K562 (cell line): Measurements from ENCODE around the gene SHLD1. TPM values are rescaled to one million over a fixed set of nuclear protein-coding genes. Genes with fewer than 3 reads are reported as not detected.

Source experiments
- ATAC-seq: fragments of 200-7000 bp; cut with Tn5 transposase; 3 replicates; pipeline ENCODE4 v1.9.1; 2020; ENCODE audit warnings: moderate library complexity
- BruUV-seq: library from RNA; stranded (reverse); fragments of 400-500 nt; replicated peaks from 2 replicates; lab custom pipeline; 2021; lab: Mats Ljungman, UMichigan
- CTCF ChIA-PET: fragments of 300-600 bp; formaldehyde crosslinking; extraction: SDS; loops from one replicate; lab custom pipeline; 2021; ENCODE audit warnings: low intra/inter-chr PET ratio; lab: Yijun Ruan, JAX
- POLR2A ChIA-PET: fragments of 300-600, 350-650 bp; sonication (Branson Sonifier 250); formaldehyde crosslinking; extraction: SDS; loops from one replicate; lab custom pipeline; 2021; ENCODE audit warnings: antibody characterized with exemption, inconsistent platforms; lab: Yijun Ruan, JAX
- DNase-seq, 4 experiments: peaks; one replicate each; pipeline versions ENCODE4 v3.0.0 to v3.0.0-alpha.2; 2011 to 2018; ENCODE audit warnings: low spot score in 3 of 4, mixed read lengths in 3 of 4; ENCODE audit errors: extremely low read depth in 1 of 4
- FAIRE-seq: peaks from 2 replicates; lab custom pipeline; 2011; peaks lifted over from hg19 to GRCh38; lab: Jason Lieb, UNC
- H2AFZ ChIP-seq: 2 replicates; pipeline ENCODE4 v1.6.0; 2011; ENCODE audit warnings: low read depth, low read length, control low read depth, inconsistent platforms
- H3K27ac ChIP-seq: fragments of 200-600 bp; 3 replicates; pipeline ENCODE4 v1.8.0; 2011; ENCODE audit warnings: low read depth, mild to moderate bottlenecking, control low read depth, inconsistent platforms, low read length, moderate library complexity, mixed read lengths; ENCODE audit errors: extremely low read depth
- H3K27me3 ChIP-seq, 2 experiments: fragments of 300-600 bp in 1 of 2; 2 replicates in 1 of 2; 3 replicates in 1 of 2; pipeline versions ENCODE4 v1.6.0 to v1.8.0; 2011; ENCODE audit warnings: inconsistent platforms in 2 of 2, low read length in 2 of 2, mild to moderate bottlenecking in 1 of 2, mixed read lengths in 1 of 2, moderate library complexity in 1 of 2; ENCODE audit not compliant: control insufficient read depth in 2 of 2, insufficient read depth in 2 of 2
- H3K36me3 ChIP-seq: fragments of 300-600 bp; 3 replicates; pipeline ENCODE4 v1.8.0; 2011; ENCODE audit warnings: mild to moderate bottlenecking, low read length, inconsistent platforms; ENCODE audit not compliant: control insufficient read depth, insufficient read depth
- H3K4me1 ChIP-seq, 2 experiments: fragments of 200-600 bp in 1 of 2; replicated peaks in 1 of 2; 2 replicates in 1 of 2; 3 replicates in 1 of 2; pipeline versions ENCODE4 v1.5.1 to v1.8.0; 2011; ENCODE audit warnings: inconsistent platforms in 2 of 2, low read length in 2 of 2, mild to moderate bottlenecking in 1 of 2, mixed read lengths in 1 of 2, moderate library complexity in 1 of 2; ENCODE audit not compliant: control insufficient read depth in 2 of 2, insufficient read depth in 2 of 2
- H3K4me2 ChIP-seq: 2 replicates; pipeline ENCODE4 v1.6.1; 2011; ENCODE audit warnings: low read length, control low read depth, inconsistent platforms, mixed read lengths; ENCODE audit not compliant: insufficient read depth
- H3K4me3 ChIP-seq: fragments of 200-600 bp; sonication (generic), shearing (Covaris generic); 2 replicates; pipeline ENCODE4 v1.5.1; 2016; ENCODE audit warnings: control low read depth, inconsistent platforms
- H3K79me2 ChIP-seq: fragments of 200-600 bp; 3 replicates; pipeline ENCODE4 v1.8.0; 2011; ENCODE audit warnings: low read length, inconsistent platforms; ENCODE audit not compliant: control insufficient read depth, insufficient read depth
- H3K9ac ChIP-seq, 2 experiments: 2 replicates each; pipeline versions ENCODE4 v1.6.0 to v1.6.1; 2011; ENCODE audit warnings: low read depth in 2 of 2, low read length in 2 of 2, control low read depth in 1 of 2, inconsistent platforms in 1 of 2, mild to moderate bottlenecking in 1 of 2, mixed read lengths in 1 of 2; ENCODE audit not compliant: insufficient read depth in 1 of 2
- H3K9me1 ChIP-seq: one replicate; pipeline ENCODE4 v1.6.0; 2011; ENCODE audit warnings: inconsistent platforms, mild to moderate bottlenecking, low read length, moderate library complexity; ENCODE audit not compliant: control insufficient read depth, insufficient read depth
- H3K9me3 ChIP-seq: replicated peaks from 2 replicates; pipeline ENCODE4 v1.5.1; 2011; ENCODE audit warnings: low read depth, low read length, inconsistent platforms; ENCODE audit not compliant: control insufficient read depth, insufficient read depth
- H4K20me1 ChIP-seq: replicated peaks from 2 replicates; pipeline ENCODE4 v1.6.1; 2011; ENCODE audit warnings: low read length, inconsistent platforms, mixed read lengths; ENCODE audit not compliant: control insufficient read depth, insufficient read depth
- CXXC5 ChIP-seq: fragments of 250-450 bp; sonication (Bioruptor Pico); IDR thresholded peaks from 2 replicates; pipeline ENCODE4 v1.8.0; 2022; ENCODE audit warnings: inconsistent platforms, mild to moderate bottlenecking, moderate library complexity
- ETS2 ChIP-seq: IDR thresholded peaks from 2 replicates; pipeline ENCODE4 v1.6.1; 2016; ENCODE audit warnings: borderline replicate concordance, missing genetic modification characterization, mild to moderate bottlenecking, moderate library complexity, missing compliant biosample characterization; ENCODE audit not compliant: poor library complexity, severe bottlenecking
- FOS ChIP-seq: IDR thresholded peaks from 3 replicates; pipeline ENCODE4 v1.6.1; 2011; ENCODE audit not compliant: insufficient read length; ENCODE audit errors: extremely low read depth
- RBM39 ChIP-seq: fragments of 200-400 bp; formaldehyde crosslinking; optimal IDR thresholded peaks from 2 replicates; pipeline ENCODE3; 2018; ENCODE audit warnings: low read depth, low read length
- SMARCA4 ChIP-seq: fragments of 450-650 bp; IDR thresholded peaks from 2 replicates; pipeline ENCODE4 v1.6.1; 2016
- ZFP30 ChIP-seq: fragments of 250-450 bp; sonication (Bioruptor Pico); IDR thresholded peaks from 2 replicates; pipeline ENCODE4 v1.8.0; 2022; ENCODE audit warnings: moderate library complexity, mild to moderate bottlenecking, inconsistent platforms, borderline replicate concordance
- WGBS: fragments of 100-300 bp; shearing (Covaris generic); methylation state at CpG from one replicate; pipeline ENCODE4 v1.1.6; 2016; ENCODE audit warnings: low coverage, mixed read lengths; ENCODE audit not compliant: insufficient coverage; ENCODE audit errors: missing lambda C conversion rate; 5-methylcytosine and 5-hydroxymethylcytosine counted together
- in situ Hi-C: fragments of 300-500 bp; cut with MboI; formaldehyde crosslinking; loops from 4 replicates; pipeline ENCODE4 v1.15.0; 2018; ENCODE audit warnings: inconsistent platforms, mixed read lengths
- intact Hi-C: fragments of 100-400 bp; cut with micrococcal nuclease; formaldehyde crosslinking; loops from 2 replicates; pipeline ENCODE4 v1.14.2; 2022
- polyA plus RNA-seq, 8 experiments: library from polyadenylated mRNA; depleted of rRNA in 4 of 8; stranded (reverse) in 5 of 8; unstranded in 3 of 8; fragments of >200 nt; fragmentation: Nextera tagmentation in 2 of 8; fragmentation: Illumina TruSeq in 1 of 8; extraction: Ambion mirVana in 2 of 8; extraction: Trizol in 1 of 8; gene quantifications; 2 replicates each; pipeline versions ENCODE4 v1.2.1 to v1.2.3, GENCODE V29; 2011 to 2014; ENCODE audit warnings: inconsistent platforms in 1 of 8, missing spikeins in 1 of 8
- total RNA-seq, 7 experiments: library from RNA; depleted of rRNA in 6 of 7; stranded (reverse); fragments of >200 nt in 6 of 7; fragmentation: Illumina TruSeq in 2 of 7; extraction: Trizol in 2 of 7; gene quantifications; 2 replicates each; pipeline versions ENCODE4 v1.2.1 to v1.2.3, GENCODE V29; 2011 to 2021; ENCODE audit warnings: low replicate concordance in 1 of 7
- TF ChIP-seq, protein P1 (sequence below): sonication (generic); formaldehyde crosslinking; IDR thresholded peaks from 2 replicates; pipeline ENCODE4 v1.8.0; 2022; ENCODE audit warnings: missing genetic modification reagents, mild to moderate bottlenecking, moderate library complexity, borderline replicate concordance

Gene SHLD1
- total and polyA plus RNA-seq, 9 of the 15 experiments (the other 6 are each of a cell fraction or from before 2014, with no cell fraction given), result 3.7 to 21.6 (median 8.2) TPM

GRCh38 chr20:5703681-5704101, 46.5 kb upstream of the SHLD1 start:
- Histone ChIP-seq H3K4me3 (no peak overlapping the region), H2AFZ (peak overlapping the region; percentile 62), H3K9me1 (no peaks in the 10 kb centered on the region), H3K4me2 (no peak overlapping the region; the same call in 1 of the 2 replicates), H3K79me2 (no peaks in the 10 kb centered on the region), H3K9ac (no peak overlapping the region), H4K20me1 (no peaks in the 10 kb centered on the region), H3K36me3 (no peaks in the 10 kb centered on the region), H3K4me1 (peaks cover 2 to 15% of the 10 kb centered on the region in 2 experiments; a peak in 2 of 5 replicates), H3K27me3 (no peaks in the 10 kb centered on the region), H3K9me3 (no peaks in the 10 kb centered on the region), H3K27ac (no peak overlapping the region)
- in situ Hi-C loops (no loop called here), intact Hi-C loops (loop anchor here (10.0 kb wide), 1 partner anchor 81 kb away; no protein-coding TSS in a partner anchor)
- 18% methylated on average over 5 of the region's 5 CpGs for WGBS
- ChIA-PET POLR2A (interaction anchor here (0.6 to 0.7 kb wide), 2 partner anchors 13 to 36 kb away, joined by 4 read pairs; no protein-coding TSS in a partner anchor), CTCF (no interaction called here)
- BruUV-seq, result no TSS peak
- ATAC-seq (0 out of 3 replicates have a peak, but pooled peaks have one; percentile 30), DNase-seq (no peak), FAIRE-seq (no peak)
- no peak for TF ChIP-seq ZFP30 (CRISPR knock-in tag)
- no peak for TF ChIP-seq ETS2 (tag)
- TF ChIP-seq FOS, result no peak
- no peak for TF ChIP-seq SMARCA4
- no peak for TF ChIP-seq RBM39

DNA sequence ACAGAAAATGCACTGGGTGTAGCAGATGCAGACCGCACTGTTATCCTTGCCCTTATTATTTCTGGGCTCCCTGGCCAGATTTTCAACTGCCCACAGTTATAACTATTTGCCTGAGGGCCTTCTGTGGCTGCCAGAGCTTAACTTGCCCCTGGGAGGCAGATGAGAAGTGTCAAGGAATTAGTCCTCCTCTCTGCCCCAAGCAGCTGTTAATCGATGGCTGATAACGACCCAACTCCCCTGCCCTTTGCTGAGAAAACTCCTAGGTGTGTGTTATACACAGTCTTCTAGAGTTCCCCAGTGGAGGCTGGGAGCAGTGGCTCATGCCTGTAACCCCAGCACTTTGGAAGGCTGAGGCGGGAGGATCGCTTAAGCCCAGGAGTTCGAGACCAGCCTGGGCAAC, 44.4 kb upstream of the SHLD1 start:
- TF ChIP-seq, protein P1, sequence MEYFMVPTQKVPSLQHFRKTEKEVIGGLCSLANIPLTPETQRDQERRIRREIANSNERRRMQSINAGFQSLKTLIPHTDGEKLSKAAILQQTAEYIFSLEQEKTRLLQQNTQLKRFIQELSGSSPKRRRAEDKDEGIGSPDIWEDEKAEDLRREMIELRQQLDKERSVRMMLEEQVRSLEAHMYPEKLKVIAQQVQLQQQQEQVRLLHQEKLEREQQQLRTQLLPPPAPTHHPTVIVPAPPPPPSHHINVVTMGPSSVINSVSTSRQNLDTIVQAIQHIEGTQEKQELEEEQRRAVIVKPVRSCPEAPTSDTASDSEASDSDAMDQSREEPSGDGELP, result peak; percentile 65
- TF ChIP-seq CXXC5 (CRISPR knock-in tag), result no peak
- POLR2A ChIA-PET, result interaction anchor here (0.6 to 0.7 kb wide), 3 partner anchors 9 to 311 kb away, joined by 3 to 4 read pairs (median 4); no protein-coding TSS in a partner anchor
- no peaks in the 10 kb centered on the region for H3K9me1 ChIP-seq
- no peak for FAIRE-seq
- CTCF ChIA-PET, result no interaction called here
- BruUV-seq, result no TSS peak
- H2AFZ ChIP-seq, result peak overlapping the region; percentile 82
- in situ Hi-C loops (no loop called here), intact Hi-C loops (loop anchor here (10.0 kb wide), 1 partner anchor 79 kb away; no protein-coding TSS in a partner anchor)
- no peaks in the 10 kb centered on the region for H3K79me2 ChIP-seq
- H3K27me3 ChIP-seq, result no peaks in the 10 kb centered on the region
- no peaks in the 10 kb centered on the region for H4K20me1 ChIP-seq
- H3K9me3 ChIP-seq, result no peaks in the 10 kb centered on the region
- DNase-seq, result peak in 1 of 4 experiments; percentile 12
- no peak overlapping the region for H3K4me3 ChIP-seq
- H3K4me2 ChIP-seq, result no peak overlapping the region
- no peaks in the 10 kb centered on the region for H3K36me3 ChIP-seq
- peak; percentile 72 for ATAC-seq
- H3K4me1 ChIP-seq, result peaks cover 2 to 15% of the 10 kb centered on the region in 2 experiments; a peak in 2 of 5 replicates
- WGBS, result 56% methylated on average over 6 of the region's 6 CpGs
- H3K9ac ChIP-seq, result 0 out of 4 replicates have a peak overlapping the region, but pooled peaks of 1 of the 2 experiments have one; percentile 43
- H3K27ac ChIP-seq, result no peak overlapping the region
